Measurements from ENCODE around the gene THAP11. TPM values are rescaled to one million over a fixed set of nuclear protein-coding genes. Genes with fewer than 3 reads are reported as not detected.
A peak's percentile ranks its signal among the peaks of the same experiment; 100 is the strongest.

The THAP11 gene
- total RNA-seq (10 to 100 TPM; 10.9 to 16.5 (median 14.3) TPM), polyA plus RNA-seq (10 to 100 TPM in 1 of 2 donors, 1 to 10 TPM in 1; 5.1 to 13.7 TPM)

DNA sequence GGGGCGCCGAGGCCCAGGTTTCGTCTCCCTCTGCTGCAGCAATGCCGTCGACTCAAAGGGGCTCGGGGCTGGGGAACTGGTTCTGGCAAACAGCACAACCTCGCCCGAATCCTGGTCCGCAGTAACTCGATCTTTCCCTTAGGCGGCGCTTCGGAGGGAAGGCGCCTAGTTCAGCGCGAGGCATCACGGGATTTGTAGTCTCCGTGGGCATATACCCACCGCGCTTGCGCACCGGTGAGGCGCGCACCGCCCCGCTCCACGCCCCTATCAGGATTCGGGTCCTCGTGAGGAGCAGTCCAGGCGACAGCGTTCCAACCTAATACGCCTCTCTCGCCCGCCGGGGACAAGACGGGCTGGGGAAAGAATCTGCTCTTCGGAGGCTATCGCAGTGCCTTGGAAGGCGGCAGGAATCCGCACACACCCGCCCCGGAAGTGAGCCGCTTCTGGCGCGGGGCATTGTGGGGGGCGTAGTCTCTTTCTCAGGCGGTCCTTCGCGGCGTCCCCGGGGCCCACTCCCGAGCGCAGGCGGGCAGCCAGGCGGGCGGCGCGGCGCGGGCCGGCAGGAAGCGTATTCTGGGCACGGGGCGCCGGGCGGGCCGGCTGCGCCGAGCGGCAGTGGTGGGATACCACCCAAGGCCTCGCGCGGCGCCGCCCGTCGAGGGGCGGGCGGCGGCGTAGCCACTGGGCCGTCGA lies at the start of gene THAP11:
Gene THAP11, plus strand, starts transcription at position 505 of the 693 bp plus-strand sequence. CDS start 235 bp downstream, outside the sequence.
- H3K27me3 ChIP-seq: no peaks in the 10 kb centered on the region
- H3K9me3 ChIP-seq: no peaks in the 10 kb centered on the region
- WGBS, 2 donors: 0% methylated on average over 69 to 83 of the region's 83 CpGs
- ATAC-seq (peak; percentile 71 to 86 (median 75)), DNase-seq (peak; percentile 93 to 97 (median 94)), FAIRE-seq (no peak)
- TF ChIP-seq, protein P1, sequence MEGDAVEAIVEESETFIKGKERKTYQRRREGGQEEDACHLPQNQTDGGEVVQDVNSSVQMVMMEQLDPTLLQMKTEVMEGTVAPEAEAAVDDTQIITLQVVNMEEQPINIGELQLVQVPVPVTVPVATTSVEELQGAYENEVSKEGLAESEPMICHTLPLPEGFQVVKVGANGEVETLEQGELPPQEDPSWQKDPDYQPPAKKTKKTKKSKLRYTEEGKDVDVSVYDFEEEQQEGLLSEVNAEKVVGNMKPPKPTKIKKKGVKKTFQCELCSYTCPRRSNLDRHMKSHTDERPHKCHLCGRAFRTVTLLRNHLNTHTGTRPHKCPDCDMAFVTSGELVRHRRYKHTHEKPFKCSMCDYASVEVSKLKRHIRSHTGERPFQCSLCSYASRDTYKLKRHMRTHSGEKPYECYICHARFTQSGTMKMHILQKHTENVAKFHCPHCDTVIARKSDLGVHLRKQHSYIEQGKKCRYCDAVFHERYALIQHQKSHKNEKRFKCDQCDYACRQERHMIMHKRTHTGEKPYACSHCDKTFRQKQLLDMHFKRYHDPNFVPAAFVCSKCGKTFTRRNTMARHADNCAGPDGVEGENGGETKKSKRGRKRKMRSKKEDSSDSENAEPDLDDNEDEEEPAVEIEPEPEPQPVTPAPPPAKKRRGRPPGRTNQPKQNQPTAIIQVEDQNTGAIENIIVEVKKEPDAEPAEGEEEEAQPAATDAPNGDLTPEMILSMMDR (IDR thresholded peaks at IDR 0.05): peak; percentile 66 to 86 (median 70)
- H3K27ac ChIP-seq: peak within 1 kb of the TSS; percentile 82 to 100 (median 98)
- peaks cover 8 to 26% (median 19%) of the 10 kb centered on the region in 3 donors for H3K4me1 ChIP-seq
- H3K36me3 ChIP-seq: no peaks in the 10 kb centered on the region
- H3K4me3 ChIP-seq: peak within 1 kb of the TSS; percentile 53 to 83 (median 70)
- intact Hi-C loops (cut with DNase I): no loop called here

DNA sequence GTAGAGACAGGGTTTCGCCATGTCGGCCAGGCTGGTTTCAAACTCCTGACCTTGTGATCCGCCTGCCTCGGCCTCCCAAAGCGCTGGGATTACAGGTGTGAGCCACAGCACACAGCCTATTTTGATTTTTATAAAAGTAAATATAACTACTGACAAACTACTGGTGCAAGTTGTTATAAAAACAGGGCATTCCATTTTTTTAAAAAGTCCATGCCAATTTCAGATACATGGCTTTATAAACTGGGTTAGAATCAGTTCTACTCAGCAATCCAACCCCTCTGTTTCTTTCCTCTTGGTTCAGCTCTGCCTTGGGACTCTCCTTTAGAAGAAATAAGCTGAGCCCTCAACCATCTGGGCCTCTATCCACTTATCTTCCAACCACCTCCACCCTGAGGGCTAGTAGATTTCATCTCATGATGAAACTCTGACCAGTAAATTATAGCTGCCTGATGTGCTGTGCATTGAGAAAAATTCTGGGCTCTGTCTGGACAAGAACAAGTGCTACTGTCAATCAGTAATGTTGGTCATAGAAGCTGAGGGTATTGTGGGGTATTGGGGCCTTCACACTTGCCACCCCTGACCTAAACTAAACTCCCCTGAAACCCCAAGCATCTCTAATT lies 45.9 kb upstream of the THAP11 start:
- Histone ChIP-seq H3K27ac (no peak overlapping the region), H3K36me3 (no peaks in the 10 kb centered on the region), H3K4me3 (no peak overlapping the region), H3K9me3 (no peaks in the 10 kb centered on the region), H3K4me1 (no peaks in the 10 kb centered on the region), H3K27me3 (no peaks in the 10 kb centered on the region)
- TF ChIP-seq, protein P1 (IDR thresholded peaks at IDR 0.05): no peak
- no peak for ATAC-seq
- WGBS, 2 donors: 94 to 98% methylated on average over 5 of the region's 5 CpGs
- intact Hi-C loops (cut with DNase I): no loop called here
- FAIRE-seq: no peak
- DNase-seq: no peak

DNA sequence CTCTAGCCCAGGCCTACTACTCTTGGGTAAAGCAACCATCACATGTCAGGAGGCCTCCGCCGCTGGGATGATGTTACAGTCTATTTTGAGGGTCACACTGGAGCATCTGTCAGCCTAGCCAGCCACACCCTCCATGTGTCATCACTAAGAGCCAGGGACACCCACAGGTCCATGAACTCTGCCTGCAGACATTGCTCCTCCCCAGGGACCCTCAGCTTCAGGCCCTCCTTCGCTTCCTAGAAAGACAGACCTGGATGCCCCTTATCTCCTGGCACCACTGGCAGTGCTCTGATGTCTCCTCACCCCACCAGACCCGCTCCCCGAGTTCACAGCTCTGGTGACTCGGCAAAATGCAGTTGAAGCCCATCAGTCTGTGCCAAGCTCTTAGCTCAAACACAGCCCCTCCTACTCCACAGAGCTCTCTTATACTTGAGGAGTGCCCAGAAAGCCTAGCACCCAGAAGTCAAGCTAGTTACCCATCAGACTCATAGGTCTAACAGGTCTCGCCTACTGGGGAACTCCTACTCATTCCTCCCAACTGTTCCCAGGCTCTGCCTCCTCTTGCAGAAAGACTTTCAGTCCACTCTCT lies 41.7 kb upstream of the THAP11 start:
- TF ChIP-seq, protein P1 (IDR thresholded peaks at IDR 0.05): no peak
- Histone ChIP-seq H3K27ac (no peak overlapping the region), H3K36me3 (no peaks in the 10 kb centered on the region), H3K4me3 (no peak overlapping the region), H3K9me3 (no peaks in the 10 kb centered on the region), H3K4me1 (peaks cover 6 to 10% (median 10%) of the 10 kb centered on the region in 3 donors), H3K27me3 (no peaks in the 10 kb centered on the region)
- intact Hi-C loops (cut with DNase I): no loop called here
- no peak for FAIRE-seq
- DNase-seq: no peak
- 86 to 87% methylated on average over 7 of the region's 7 CpGs for WGBS, 2 donors
- no peak for ATAC-seq

DNA sequence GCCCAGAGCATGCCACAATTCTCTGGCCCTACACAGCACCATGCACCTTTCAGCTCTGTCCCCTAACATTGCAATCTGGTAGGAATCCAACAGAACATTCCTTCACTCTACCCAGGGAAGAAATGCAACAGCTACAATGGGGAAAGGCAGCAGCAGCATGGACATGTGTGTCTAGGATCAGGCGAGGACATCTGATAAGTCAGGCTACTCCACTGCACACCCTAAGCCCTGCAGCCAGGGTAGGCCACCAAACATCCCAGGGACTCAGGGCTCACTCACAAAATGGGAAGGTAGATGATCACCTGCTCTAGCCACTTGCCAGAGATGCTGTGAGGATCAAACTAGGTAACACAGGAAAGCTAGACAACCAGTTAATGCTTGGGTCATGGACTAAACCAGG lies 40.9 kb upstream of the THAP11 start:
- no peaks in the 10 kb centered on the region for H3K9me3 ChIP-seq
- H3K27me3 ChIP-seq: no peaks in the 10 kb centered on the region
- TF ChIP-seq, protein P1 (IDR thresholded peaks at IDR 0.05): no peak
- intact Hi-C loops (cut with DNase I): no loop called here
- no peak for DNase-seq
- no peak for FAIRE-seq
- WGBS, 2 donors: 73 to 83% methylated on average over 1 of the region's 1 CpG
- H3K4me3 ChIP-seq: no peak overlapping the region
- peaks cover 8 to 12% (median 11%) of the 10 kb centered on the region in 3 donors for H3K4me1 ChIP-seq
- no peak overlapping the region for H3K27ac ChIP-seq
- no peaks in the 10 kb centered on the region for H3K36me3 ChIP-seq
- ATAC-seq: no peak

All from pancreas (tissue), 10 donors.